NB4 (cell line): Measurements from ENCODE around the gene IRF2BPL.

Experiments used
- DNase-seq: peaks from one replicate; pipeline ENCODE4 v3.0.0; 2010; ENCODE audit warnings: low read depth
- H3K4me3 ChIP-seq: one replicate; pipeline ENCODE4 v1.5.1; 2011; ENCODE audit warnings: mild to moderate bottlenecking, low read depth, low read length, moderate library complexity
- MYC ChIP-seq: IDR thresholded peaks from 2 replicates; pipeline ENCODE4 v1.6.1; 2011; ENCODE audit warnings: low read depth, low read length
- POLR2A ChIP-seq: IDR thresholded peaks from 2 replicates; pipeline ENCODE4 v1.6.1; 2011; ENCODE audit warnings: mild to moderate bottlenecking; ENCODE audit not compliant: insufficient read length; ENCODE audit errors: extremely low read depth
- TF ChIP-seq, protein P1 (sequence below): IDR thresholded peaks from 2 replicates; pipeline ENCODE4 v1.6.1; 2011; ENCODE audit warnings: low read depth, low read length
- TF ChIP-seq, protein P2 (sequence below): IDR thresholded peaks from one replicate; pipeline ENCODE4 v1.5.1; 2012; ENCODE audit warnings: low read depth, low read length

Gene IRF2BPL

DNA sequence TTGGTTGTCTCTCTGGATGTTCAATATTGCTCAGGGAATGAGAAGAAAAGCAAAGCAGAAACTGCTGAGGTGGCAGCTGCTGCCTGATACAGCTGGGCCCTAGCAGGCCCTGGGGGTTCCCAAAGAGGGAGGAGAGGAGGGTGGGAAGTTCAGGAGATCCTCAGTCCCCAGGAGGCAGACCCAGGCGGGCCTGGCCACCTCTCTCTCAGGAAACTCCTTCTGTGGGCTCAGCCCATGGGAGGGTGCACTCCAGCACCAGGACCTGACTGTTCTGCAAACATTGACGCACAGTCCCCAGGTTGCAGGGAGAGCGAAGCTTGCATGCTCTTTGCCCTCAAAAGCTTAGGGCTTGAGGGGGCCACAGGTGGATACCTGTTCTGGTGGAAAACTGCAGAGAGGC is 29.6 kb downstream of the IRF2BPL start:
- H3K4me3 ChIP-seq = no peak overlapping the region
- no peak for DNase-seq
- TF ChIP-seq, protein P1, sequence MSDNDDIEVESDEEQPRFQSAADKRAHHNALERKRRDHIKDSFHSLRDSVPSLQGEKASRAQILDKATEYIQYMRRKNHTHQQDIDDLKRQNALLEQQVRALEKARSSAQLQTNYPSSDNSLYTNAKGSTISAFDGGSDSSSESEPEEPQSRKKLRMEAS = no peak
- TF ChIP-seq, protein P2, sequence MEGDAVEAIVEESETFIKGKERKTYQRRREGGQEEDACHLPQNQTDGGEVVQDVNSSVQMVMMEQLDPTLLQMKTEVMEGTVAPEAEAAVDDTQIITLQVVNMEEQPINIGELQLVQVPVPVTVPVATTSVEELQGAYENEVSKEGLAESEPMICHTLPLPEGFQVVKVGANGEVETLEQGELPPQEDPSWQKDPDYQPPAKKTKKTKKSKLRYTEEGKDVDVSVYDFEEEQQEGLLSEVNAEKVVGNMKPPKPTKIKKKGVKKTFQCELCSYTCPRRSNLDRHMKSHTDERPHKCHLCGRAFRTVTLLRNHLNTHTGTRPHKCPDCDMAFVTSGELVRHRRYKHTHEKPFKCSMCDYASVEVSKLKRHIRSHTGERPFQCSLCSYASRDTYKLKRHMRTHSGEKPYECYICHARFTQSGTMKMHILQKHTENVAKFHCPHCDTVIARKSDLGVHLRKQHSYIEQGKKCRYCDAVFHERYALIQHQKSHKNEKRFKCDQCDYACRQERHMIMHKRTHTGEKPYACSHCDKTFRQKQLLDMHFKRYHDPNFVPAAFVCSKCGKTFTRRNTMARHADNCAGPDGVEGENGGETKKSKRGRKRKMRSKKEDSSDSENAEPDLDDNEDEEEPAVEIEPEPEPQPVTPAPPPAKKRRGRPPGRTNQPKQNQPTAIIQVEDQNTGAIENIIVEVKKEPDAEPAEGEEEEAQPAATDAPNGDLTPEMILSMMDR = no peak
- TF ChIP-seq POLR2A = no peak
- TF ChIP-seq MYC = no peak

DNA sequence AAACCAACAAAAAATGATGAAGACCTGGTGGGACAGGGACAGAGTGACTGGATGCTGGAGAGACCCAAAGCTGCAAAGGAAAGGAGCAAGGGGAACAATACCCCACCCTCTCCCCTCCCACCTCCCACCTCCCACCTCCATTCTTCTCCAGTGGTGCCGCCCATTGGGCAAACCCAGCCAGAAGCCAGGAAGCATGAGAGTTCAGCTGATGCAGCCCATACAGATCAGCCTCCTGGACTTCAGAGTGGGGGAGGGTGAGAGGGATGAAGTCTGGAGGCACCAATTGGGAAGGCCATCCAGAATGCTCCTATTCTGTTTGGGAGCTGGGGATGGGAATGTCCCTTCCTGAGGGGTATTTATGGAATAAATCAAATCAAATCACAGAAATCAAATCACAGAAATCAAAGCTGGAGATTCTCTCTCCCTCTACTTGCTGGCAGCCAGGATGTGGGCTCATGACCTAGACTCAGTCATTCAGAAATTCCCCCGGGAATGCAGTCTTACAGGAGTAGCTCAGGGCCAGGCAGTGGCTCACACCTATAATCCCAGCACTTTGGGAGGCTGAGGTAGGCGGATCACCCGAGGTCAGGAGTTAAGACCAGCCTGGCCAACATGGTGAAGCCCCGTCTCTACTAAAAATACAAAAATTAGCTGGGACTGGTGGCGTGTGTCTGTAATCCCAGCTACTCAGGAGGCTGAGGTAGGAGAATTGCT is 31.1 kb downstream of the IRF2BPL start:
- H3K4me3 ChIP-seq = no peak overlapping the region
- TF ChIP-seq, protein P1 = no peak
- TF ChIP-seq MYC (no peak), POLR2A (no peak)
- TF ChIP-seq, protein P2 = no peak
- DNase-seq = no peak

DNA sequence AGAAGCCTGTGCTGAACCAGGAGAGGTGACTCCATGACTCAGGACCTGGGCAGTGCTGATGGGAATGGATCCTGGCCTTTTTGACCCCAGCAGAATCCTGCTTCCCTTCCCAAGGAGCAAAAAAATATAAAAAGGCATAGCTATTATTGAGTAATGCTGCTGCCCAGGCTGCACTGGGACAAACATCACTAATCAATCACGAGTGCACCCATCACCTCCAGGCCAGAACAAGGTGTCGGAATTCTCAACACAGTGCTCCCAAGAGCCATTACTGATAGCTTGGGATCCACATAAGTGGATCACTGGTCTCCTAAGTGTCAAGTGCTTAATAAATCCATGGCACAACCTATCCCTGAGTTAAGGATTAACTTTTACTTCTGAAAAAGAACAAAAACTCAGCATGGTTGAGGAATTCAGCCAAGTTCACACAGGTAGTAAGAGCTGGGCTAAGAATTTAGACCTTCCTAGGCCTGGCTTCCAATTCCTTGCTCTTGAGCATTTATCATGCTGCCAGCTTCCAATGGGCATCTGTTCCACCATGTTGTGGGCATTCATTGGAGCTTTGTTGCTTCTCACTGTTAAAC is 31.9 kb downstream of the IRF2BPL start:
- H3K4me3 ChIP-seq = no peak overlapping the region
- no peak for TF ChIP-seq MYC
- TF ChIP-seq, protein P2 = no peak
- TF ChIP-seq POLR2A = no peak
- TF ChIP-seq, protein P1 = no peak
- no peak for DNase-seq

DNA sequence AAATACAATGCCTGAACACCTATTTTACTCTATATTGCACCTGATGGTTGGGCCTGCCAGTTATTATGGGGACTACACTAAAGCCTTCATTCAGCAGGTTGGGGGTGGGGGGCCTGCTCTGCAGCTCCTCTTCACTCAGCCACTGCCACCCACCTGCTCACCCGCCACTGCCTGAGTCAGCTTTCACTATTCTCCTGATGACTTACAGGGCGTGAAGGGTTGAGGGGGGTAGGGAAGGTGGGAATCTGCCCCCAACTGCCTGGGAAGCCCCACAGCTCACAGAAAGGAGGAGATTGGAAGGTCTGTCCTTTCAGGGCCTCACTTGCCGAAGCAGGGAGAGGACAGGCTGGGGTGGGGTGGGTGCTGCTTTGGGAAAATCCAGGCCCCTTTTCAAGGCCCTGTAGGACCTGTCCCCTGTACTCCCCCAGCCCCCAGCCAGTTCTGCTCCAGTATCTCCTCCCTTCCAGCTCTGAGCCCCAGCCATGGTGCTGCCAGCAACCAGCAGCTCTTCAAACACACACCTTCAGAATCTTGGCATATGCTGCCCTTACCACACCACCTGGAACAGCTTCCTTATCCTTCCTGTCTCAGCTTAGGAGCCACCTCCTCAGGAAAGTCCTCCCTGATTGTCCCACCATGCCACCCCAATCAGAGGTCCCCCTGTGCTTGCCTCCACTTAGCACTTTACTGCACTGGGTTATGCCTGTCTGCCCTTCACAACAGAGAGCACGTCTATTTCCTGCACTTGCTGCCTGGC is 33.1 kb downstream of the IRF2BPL start:
- no peak overlapping the region for H3K4me3 ChIP-seq
- TF ChIP-seq POLR2A = no peak
- TF ChIP-seq MYC = no peak
- TF ChIP-seq, protein P1 = no peak
- TF ChIP-seq, protein P2 = no peak
- no peak for DNase-seq

DNA sequence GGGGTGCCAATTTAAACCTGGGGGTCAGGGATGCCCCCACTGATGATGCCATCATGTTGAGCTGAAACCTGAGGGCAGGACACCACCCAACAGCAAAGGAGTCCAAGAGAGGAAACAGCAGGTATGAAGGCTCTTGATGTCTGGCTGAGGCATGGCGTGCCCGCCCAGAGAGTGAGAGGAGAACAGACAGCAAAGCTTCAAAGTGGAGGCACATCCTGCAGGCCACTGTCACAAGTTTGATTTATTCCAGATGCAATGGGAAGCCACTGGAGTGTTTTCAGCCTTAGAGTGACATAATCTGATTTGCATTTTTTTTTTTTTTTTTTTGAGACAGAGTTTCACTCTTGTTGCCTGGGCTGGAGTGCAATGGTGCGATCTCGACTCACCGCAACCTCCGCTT is 34.8 kb downstream of the IRF2BPL start:
- H3K4me3 ChIP-seq = no peak overlapping the region
- DNase-seq = no peak

More for the DNA sequence above, 34.8 kb downstream of the IRF2BPL start:
- TF ChIP-seq, protein P2 = no peak
- TF ChIP-seq POLR2A (no peak), MYC (no peak)
- TF ChIP-seq, protein P1 = no peak
